HL-60 (cell line): ENCODE results near the gene CDC42BPA.

Experiments
- CTCF ChIP-seq: IDR thresholded peaks from one replicate; pipeline ENCODE4 v1.5.1; 2011; ENCODE audit warnings: low read length, control low read depth, inconsistent platforms; ENCODE audit not compliant: insufficient read depth
- POLR2AphosphoS5 ChIP-seq: IDR thresholded peaks from 2 replicates; pipeline ENCODE4 v1.6.1; 2012; ENCODE audit warnings: low read depth
- REST ChIP-seq: IDR thresholded peaks from 2 replicates; pipeline ENCODE4 v1.6.1; 2012; ENCODE audit warnings: low read depth; ENCODE audit not compliant: insufficient replicate concordance

- TF ChIP-seq CTCF = no peak
- no peak for TF ChIP-seq POLR2AphosphoS5
- TF ChIP-seq REST = no peak
These were observed 126.1 kb downstream of the CDC42BPA start for GRCh38 chr1:227192163-227192562.
